ENCODE results near the gene FGFBP1.

Gene FGFBP1

DNA sequence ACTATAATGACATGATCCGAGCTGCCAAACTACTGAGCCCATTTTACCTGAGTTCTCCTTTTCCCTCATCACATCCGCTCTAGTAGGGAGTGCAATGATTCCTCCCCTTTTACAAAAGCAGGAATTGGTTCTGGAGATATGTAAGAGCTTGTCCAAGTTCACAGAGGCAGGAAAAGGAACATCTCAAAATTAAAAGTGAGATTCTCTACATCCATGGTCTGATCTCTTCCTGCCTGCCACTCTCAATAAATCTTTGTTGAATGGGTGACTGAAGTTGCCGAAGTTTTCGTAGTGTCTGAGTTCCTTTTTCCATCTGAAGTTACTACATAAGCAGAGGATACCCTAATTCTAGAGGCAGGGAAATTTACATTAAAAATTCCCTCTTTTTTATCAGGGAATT lies at the start of gene FGFBP1:
FGFBP1 (minus strand) TSS at position 101 of the 400 bp plus-strand sequence. CDS start 2,108 bp downstream, outside the sequence.
- no peak for DNase-seq

DNA sequence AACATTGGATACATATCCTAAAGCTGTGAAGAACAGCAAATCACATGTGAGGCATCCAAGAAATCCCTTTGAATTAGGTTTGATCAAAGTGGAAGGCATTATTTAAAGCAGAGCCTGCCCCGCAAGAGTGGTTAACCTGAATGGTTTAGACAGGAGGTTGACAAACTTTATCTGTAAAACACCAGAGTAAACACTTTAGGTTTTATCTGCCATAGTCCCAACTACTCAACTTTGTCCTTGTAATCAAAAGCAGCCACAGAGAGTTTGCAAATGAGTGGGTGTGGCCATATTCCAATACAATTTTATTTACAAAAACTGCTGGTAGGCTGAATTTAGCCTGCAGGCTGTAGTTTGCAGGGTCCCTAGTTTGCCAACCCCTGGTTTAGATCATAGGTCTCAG lies 49.7 kb upstream of the FGFBP1 start:
- no peak for DNase-seq

DNA sequence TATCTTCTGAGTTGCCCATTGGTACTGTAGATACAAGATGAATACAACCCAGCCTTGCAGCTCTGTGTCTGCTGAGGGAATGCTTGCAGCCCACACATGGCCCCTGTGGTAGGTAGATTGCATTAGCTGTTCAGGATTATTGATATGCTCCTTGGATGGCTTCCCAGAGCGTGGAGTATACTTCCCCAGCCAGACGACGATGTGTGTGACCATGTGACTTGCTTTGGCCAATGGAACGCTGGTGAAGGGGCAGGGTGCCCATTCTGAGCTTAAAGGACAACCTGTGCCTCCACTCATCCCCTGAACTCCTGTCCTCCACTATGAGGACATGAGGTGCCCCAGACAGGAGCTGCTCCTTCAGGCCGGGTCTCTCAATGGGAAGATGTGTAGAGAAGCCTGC lies 48.4 kb upstream of the FGFBP1 start:
- no peak for DNase-seq

DNA sequence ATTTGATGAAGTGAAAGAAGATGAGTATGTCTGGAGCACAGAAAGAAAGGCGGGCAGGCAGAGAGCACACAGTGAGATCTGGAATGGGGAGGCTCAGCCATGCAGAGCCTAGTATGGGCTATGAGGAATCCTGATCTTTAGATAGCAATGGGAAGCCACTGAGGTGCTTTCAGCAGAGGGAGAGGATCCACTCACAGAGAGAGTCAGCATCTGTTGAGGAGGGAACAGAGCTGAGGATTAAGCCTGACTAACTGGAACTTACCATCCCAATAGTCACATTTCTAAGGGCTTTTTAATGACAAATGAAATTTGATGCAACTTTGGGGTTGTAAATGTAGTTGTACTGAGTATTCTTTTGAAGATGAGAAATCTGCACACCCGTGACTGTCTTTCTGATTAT lies 45.1 kb upstream of the FGFBP1 start:
- no peak for DNase-seq

DNA sequence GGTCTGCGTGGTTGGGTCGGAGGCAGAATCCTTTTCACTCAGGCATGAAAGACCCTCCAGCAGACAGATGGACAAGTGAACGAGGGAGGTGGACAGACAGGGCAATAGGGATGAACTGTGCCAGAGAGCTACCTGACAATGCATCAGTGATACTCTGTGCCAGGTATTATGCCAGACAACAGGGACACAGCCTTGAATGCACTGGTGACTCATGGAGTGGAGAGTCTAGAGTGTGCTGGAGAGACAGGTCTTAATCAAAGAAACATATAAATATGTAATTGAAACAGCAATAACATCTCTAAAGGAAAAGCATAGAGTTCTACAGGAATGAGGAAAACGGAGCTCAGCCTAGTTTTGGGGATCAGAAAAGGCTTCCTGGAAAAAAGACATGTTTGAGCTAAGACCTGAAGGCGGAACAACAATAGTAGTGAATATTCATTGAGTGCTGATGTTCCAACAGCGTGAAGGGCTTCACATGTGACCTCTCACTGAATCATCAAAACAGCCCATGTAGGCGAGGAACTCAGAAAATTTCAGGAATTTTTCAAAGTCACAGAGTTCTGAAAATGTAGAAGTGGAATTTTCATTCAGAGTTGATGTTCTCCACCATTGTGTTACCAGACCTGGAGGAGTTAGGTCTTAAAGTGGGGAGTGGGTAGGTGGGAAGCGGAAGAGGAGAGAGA lies 44.4 kb upstream of the FGFBP1 start:
- no peak for DNase-seq

DNA sequence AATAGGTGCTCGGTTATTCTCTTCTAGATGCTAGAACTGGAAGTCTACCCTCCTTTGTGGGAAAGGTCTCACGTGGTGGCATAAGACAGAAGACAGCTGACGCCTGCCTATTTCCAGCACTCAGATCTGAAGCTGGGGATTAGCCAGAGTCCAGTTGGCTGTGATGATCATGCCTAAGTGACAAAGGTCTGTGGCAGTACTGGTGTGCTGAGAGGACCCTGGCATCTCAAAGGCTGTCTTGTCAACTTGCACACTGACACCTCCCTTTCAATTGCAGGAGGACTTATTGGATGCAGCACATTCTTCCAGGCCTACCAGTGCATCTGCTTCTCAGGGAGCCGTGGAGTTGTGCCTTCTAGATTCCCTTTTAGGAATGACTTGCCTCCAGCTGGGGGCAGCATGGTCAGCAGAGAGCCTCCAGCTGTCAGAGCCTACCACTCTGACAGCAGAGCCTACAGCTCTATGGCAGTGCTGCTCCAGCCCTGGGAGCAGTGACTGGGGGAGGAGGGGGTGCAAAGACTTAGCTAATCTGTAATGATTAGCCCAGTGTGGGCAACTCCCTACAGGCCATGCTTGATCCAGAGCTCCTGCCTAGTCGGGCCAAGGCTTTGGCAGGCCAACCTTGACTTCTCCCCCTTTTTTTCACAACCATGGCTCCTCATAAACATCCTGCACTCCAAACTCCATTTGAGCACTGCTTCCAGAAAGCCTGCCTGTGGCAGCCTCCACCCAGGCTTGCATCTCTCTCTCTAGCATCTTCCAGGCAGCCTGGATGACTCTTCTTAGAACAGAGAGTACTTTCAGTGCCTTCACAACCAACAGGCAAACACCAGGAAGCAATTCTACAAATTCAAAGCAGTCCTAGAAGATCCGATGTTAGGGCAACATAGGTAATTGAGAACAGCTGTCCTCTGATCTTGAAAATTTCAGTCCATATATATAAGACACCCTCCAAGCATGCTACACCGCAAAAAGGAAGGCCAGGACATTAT lies 38.2 kb upstream of the FGFBP1 start:
- no peak for DNase-seq

GRCh38 chr4:15971068-15971801 lies 32.7 kb upstream of the FGFBP1 start:
- no peak for DNase-seq

- no peak for DNase-seq
These were observed 30.2 kb upstream of the FGFBP1 start for GRCh38 chr4:15968551-15969300.

GRCh38 chr4:15965325-15965724 lies 26.8 kb upstream of the FGFBP1 start:
- no peak for DNase-seq

- no peak for DNase-seq
These were observed 25.6 kb upstream of the FGFBP1 start for GRCh38 chr4:15964159-15964558.

DNA sequence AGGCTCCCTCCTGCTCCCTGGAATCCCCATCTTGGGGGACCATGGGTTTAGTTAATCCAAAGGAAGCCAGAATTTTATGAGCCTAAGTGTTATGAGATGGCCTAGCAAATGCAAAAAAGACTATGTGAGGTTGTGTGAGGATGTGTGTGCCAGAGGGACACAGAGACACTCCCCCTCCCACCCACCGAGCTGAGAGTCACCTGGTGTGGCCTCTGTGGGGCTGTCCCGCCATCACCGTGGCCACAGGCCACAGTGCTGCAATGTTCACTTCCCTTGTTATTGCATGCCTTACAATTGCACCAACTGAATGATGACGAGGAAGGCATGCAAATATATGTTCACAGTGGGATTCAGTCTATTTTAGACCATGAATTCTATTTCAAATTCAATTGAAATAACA lies 25.0 kb upstream of the FGFBP1 start:
- DNase-seq = peak in 1 of 2 donors; percentile 22

DNA sequence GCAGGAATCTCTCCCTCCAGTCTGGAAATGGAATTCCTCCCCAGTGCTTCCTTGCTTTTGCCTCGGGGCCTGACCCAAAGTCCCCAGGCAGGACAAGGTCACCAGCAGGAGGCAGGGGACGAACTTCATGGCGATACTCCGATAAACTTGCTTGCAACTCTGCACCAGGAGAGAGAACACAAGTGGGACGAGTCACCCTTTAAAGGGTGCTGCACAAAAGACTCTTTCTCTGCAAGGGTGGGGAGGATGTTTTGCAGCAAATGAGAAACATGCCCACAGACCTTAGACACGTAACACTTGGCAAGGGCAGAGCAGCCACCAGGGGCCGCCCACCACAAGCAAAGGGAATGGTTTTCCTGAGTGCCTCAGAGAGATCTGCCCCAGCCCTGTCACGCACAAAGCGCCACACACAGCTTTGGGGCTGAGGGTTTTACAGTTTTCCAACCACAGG lies 24.5 kb upstream of the FGFBP1 start, which contains the start of gene FGFBP2:
FGFBP2 (minus strand) TSS at position 175 of the 451 bp plus-strand sequence; CDS start at position 129, 46 bp downstream.
- DNase-seq = peak; percentile 36 to 50

- DNase-seq = no peak
These were observed 23.4 kb upstream of the FGFBP1 start for GRCh38 chr4:15961781-15962510.

GRCh38 chr4:15958562-15958961 lies 20.0 kb upstream of the FGFBP1 start:
- no peak for DNase-seq

DNA sequence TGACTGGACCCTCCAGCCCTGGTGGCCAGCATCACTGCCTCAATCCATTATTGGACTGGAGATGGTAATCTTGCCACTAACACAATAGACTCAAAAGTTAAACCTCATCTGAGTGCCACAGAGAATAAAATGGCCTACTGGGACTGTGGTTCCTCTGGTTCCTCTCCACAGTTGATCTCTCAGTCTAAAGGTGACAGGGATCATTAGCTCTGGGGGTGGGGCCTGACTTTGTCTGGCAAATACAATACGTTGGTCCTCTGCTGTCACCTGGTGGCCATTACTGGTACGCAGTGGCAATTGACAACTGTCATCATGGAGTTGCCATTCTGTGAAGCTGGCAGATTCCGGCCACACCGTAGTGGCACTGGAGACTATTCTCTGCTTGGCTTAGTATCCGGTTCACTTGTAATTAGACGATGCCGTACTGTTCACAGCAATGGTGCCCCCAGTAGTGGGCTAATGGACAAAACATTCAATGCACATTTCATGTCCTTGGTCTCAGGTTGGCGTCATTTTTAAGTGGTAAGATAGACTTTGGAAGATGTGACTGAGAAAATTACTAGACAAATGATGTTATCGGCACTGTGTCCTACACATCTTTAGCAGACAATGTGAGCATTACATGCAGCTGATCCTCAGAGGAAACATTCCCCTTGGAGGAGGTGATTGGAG lies 17.8 kb upstream of the FGFBP1 start:
- DNase-seq = peak; percentile 80 to 82

- DNase-seq = no peak
These were observed 17.1 kb upstream of the FGFBP1 start for GRCh38 chr4:15955670-15956069.

GRCh38 chr4:15953625-15954024 lies 15.1 kb upstream of the FGFBP1 start:
- no peak for DNase-seq

- DNase-seq = no peak
These were observed 13.2 kb upstream of the FGFBP1 start for GRCh38 chr4:15951781-15952180.

GRCh38 chr4:15948826-15949225 lies 10.3 kb upstream of the FGFBP1 start:
- no peak for DNase-seq

- DNase-seq = no peak
These were observed 9.1 kb upstream of the FGFBP1 start for GRCh38 chr4:15947684-15948083.

DNA sequence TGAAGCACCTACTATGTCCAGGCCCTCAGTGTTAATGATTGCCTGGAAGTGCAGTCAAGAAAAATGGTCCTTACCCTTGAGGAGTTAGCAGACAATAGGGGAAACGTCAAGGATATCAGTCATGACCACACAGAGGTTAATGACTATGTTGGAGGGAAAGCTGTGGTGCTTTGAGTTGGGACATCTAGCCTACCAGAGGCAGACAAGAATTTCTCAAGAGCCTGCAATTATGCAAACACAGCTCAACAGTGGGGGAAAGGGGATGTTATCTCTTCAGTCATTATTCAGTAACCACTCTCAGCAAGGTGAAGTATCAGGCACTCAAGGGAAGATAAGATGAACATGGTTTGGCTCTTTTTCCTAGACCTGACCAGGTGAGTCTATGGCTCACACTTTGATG lies 7.0 kb upstream of the FGFBP1 start:
- no peak for DNase-seq

All from stimulated activated CD4-positive, alpha-beta T cell treated with anti-CD3 and anti-CD28 coated beads, Interleukin-2, amount 100 ng/mL, for 48 hours (primary cell).